ENCODE results near the gene PPME1. TPM values are rescaled to one million over a fixed set of nuclear protein-coding genes. Genes with fewer than 3 reads are reported as not detected.

PPME1 gene
- total RNA-seq, 1 experiment from 2014 or later: 39.4 TPM

DNA sequence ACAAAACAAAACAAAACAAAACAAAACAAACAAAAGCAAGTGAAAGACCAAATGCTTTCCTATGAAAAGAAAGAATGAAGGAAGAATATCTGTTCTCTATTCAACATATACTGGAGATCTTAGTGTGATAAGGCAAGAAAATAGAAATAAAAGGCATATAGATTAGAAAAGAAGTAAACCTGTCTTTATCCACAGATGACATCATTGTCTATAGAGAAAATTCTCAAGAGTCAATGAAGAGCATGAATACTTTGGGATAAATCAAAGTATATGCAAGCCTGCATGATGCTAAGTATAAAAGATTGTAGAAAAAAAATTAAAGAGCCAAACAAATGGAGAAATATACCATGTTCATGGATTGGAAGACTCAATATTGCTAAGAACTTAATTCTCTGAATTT, 17.9 kb upstream of the PPME1 start:
- H2BK120ac ChIP-seq (ENCODE audit: low read depth, low read length, poor library complexity, severe bottlenecking): no peak overlapping the region
- Mint-ChIP-seq H3K4me1 (peaks cover 0 to 5% of the 10 kb centered on the region in 2 experiments; a peak in 2 of 4 replicates), H3K27ac (no peak overlapping the region; a peak in 2 of 7 replicates), H3K4me3 (no peak overlapping the region; a peak in 1 of 5 replicates), H3K27me3 (ENCODE audit: low read depth) (no peaks in the 10 kb centered on the region), H3K36me3 (ENCODE audit: insufficient read depth in 1 of 3, low read depth in 3 of 3) (peaks cover 6 to 7% (median 6%) of the 10 kb centered on the region in 3 experiments; a peak in 5 of 7 replicates), H3K9me3 (no peaks in the 10 kb centered on the region)
- no peaks in the 10 kb centered on the region for H3K23me2 ChIP-seq (ENCODE audit: insufficient read length, low read depth, low read length, poor library complexity, severe bottlenecking)
- H3K4me2 ChIP-seq (ENCODE audit: insufficient read depth, insufficient read length, low read length): no peak overlapping the region
- no peak overlapping the region for H4K5ac ChIP-seq (ENCODE audit: insufficient read length, low read depth, low read length)
- H3K14ac ChIP-seq (ENCODE audit: insufficient read depth, low read length): no peak overlapping the region
- H3K4ac ChIP-seq (ENCODE audit: low read depth, low read length): no peak overlapping the region
- H2AK5ac ChIP-seq (ENCODE audit: insufficient read length, low read length): no peak overlapping the region
- H2AFZ ChIP-seq (ENCODE audit: low read length): no peak overlapping the region
- no peaks in the 10 kb centered on the region; the same call in 1 of the 2 replicates for H3K79me2 ChIP-seq (ENCODE audit: insufficient read depth, low read length)
- no peak overlapping the region for H3K9ac ChIP-seq (ENCODE audit: extremely low read depth, insufficient read length, low read length)
- H3K56ac ChIP-seq (ENCODE audit: insufficient read length, low read depth, low read length): no peak overlapping the region
- no peak overlapping the region for H3K18ac ChIP-seq (ENCODE audit: insufficient read length, low read depth, low read length)
- no peaks in the 10 kb centered on the region for H3K27me3 ChIP-seq (ENCODE audit: insufficient read depth, low read length)
- no peak overlapping the region for H2BK12ac ChIP-seq (ENCODE audit: insufficient read length, low read depth, low read length)
- no peak overlapping the region for H4K8ac ChIP-seq (replicated peaks; ENCODE audit: insufficient read length, low read depth, low read length)
- peaks cover 3% of the 10 kb centered on the region; the same call in 1 of the 2 replicates for H3K4me1 ChIP-seq (ENCODE audit: insufficient read depth, low read length)
- no peaks in the 10 kb centered on the region for H3K79me1 ChIP-seq (ENCODE audit: insufficient read depth, low read depth, low read length, poor library complexity, severe bottlenecking)
- no peak overlapping the region for H3T11ph ChIP-seq (ENCODE audit: low read length)
- H3K23ac ChIP-seq (ENCODE audit: insufficient read length, low read depth, low read length): no peak overlapping the region
- no peak overlapping the region for H2BK15ac ChIP-seq (ENCODE audit: low read depth, low read length)
- no peak for DNase-seq
- H4K91ac ChIP-seq (ENCODE audit: insufficient read length, low read depth, low read length): no peak overlapping the region
- H3K9me3 ChIP-seq (ENCODE audit: control insufficient read depth, low read depth, low read length): no peaks in the 10 kb centered on the region
- no peaks in the 10 kb centered on the region for H4K20me1 ChIP-seq (ENCODE audit: control insufficient read depth, insufficient read depth, insufficient read length)
- H2BK5ac ChIP-seq (ENCODE audit: insufficient read length, low read length): no peak overlapping the region
- TF ChIP-seq CTCF (conservative IDR thresholded peaks at IDR 0.05): no peak
- no peak overlapping the region for H3K27ac ChIP-seq (ENCODE audit: insufficient read length, low read depth, low read length)
- H2BK20ac ChIP-seq (ENCODE audit: low read depth, low read length, poor library complexity, severe bottlenecking): no peak overlapping the region
